ENCODE data around the gene PDE6B. TPM values are rescaled to one million over a fixed set of nuclear protein-coding genes. Genes with fewer than 3 reads are reported as not detected.
"Not testable (repeated sequence)": the region's sequence is repeated elsewhere in the genome, so short reads cannot be mapped to it uniquely, and the experiment has no call there.

The PDE6B gene
- total RNA-seq, 1 donor = 36.4 TPM

DNA sequence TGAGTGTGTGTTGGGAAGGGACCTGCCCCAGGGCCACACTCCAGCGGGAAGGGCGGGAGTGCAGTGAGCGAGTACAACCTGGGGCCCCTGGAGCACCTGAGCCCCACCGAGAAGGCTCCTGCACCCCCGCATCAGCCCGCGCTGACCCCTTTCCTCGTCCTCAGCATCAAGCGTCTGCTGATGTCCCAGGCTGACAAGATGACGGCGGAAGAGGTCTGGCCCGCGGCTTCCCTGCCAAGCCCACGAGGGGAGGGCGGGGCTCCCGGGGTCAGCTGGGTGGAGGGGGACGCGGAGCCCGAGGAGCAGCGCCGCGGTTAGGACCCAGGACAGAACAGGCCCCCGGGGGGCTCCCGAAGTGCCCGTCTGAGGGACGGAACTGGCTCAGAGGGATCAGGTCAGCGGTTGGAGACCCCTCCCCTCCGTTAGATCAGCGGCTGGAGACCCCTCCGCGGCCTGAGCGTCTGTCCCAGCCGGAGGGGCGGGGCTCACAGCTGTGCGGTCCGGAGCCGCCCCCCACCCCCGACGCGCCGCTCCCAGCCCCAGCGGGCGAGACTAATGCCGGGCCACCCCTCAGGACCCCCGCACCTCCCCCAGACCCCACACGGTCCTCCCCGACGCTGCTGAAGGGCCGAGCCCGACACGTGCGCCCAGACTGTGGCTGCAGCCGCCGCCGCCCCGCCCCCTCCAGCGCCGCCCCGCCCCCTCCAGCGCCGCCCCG lies 55.7 kb downstream of the PDE6B start:
- DNase-seq (ENCODE audit: low read depth in 2 of 3, low spot score in 2 of 3) = peak in 2 of 3 donors; percentile 70 to 76

DNA sequence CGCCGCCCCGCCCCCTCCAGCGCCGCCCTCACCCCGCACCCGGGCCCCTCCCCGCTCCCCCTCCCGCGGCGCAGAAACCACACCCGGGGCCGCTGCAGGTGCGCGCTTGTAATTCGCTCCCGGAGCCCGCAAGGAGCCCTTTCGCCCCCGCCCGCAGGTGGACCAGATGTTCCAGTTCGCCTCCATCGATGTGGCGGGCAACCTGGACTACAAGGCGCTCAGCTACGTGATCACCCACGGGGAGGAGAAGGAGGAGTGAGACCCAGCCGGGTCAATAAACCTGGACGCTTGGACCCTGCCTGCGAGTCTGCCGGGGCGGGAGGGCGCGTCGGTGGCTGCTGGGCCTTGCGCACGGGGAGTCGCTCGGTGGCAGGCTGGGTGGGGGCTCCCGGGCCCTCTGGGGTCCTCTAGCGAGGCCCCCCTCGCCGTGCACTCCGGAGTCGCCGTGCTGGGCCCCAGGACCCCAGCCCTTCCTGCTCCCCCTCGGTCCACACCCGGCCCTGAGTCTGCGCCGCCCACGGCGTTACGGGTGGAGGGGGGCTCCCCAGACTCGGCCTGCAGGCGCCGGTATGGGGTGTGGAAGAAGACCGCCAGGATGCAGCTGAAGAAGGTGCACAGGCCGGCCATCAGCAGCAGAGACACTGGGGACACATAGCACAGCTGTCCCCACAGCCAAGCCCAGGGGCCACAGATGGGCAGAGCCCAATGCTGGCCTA lies 56.5 kb downstream of the PDE6B start:
- no peak for DNase-seq (ENCODE audit: low read depth in 2 of 3, low spot score in 2 of 3)

DNA sequence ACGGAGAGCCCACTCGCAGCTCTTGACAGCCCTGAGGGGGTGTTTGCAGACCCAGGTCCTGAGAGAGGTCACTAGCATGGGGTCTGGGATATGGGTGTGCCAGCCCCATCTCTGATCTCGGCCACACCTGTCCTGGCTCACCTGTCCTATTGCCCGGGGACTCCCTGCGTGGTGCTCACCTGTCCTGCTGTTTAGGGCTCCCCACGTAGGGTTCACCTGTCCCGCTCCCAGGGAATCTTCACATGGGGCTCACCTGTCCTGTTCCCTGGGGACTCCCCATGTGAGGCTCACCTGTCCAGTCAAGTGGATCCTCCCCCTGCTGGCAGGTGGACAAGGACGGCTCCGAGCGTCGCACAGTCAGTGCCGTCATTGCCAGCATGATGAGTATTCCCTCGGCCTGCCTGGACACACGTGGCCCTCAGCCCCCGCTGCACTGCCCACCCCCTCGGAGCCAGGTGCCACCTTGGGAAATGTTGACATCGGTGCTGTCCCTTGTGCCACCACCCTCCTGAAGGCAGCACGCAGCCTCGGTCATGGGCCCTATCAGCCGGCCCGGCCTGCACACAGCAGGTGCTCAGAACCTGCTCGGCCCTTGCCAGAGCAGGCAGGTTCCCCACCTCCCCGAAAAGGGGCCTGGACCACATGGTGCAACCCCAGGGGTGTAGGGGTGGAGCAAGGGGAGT lies 57.3 kb downstream of the PDE6B start:
- no peak for DNase-seq (ENCODE audit: low read depth in 2 of 3, low spot score in 2 of 3)

DNA sequence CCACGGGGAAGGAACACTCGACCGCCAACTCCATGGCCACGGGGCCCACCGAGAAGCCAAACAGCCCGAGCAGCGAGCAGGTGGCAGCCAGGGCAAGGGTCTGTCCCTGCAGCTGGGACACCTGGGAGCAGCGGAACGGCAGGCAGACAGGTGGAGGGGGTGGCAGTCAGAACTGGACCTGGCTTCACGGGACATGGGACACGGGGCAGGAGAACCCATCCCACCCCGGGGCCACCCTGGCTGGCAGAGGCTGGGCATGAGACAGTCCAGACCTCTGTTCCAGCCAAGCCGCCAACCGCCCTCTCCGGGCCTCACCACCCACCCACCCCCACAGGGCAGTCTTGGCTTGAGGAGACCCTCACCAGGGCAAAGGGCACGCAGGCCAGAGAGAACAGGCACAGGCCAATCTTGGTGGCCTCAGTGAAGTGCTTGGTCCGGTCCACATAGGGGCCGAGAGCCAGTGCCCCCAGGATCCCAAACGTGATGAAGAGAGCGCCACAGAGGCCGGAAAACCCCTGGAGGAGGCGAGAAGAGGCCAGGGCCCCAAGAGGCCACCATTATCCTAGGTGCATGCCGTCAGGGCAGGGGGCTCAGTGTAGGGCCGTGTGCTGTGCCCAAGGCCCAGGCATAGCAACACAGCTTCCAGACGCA lies 58.0 kb downstream of the PDE6B start:
- peak in 1 of 3 donors; percentile 46 for DNase-seq (ENCODE audit: low read depth in 2 of 3, low spot score in 2 of 3)

DNA sequence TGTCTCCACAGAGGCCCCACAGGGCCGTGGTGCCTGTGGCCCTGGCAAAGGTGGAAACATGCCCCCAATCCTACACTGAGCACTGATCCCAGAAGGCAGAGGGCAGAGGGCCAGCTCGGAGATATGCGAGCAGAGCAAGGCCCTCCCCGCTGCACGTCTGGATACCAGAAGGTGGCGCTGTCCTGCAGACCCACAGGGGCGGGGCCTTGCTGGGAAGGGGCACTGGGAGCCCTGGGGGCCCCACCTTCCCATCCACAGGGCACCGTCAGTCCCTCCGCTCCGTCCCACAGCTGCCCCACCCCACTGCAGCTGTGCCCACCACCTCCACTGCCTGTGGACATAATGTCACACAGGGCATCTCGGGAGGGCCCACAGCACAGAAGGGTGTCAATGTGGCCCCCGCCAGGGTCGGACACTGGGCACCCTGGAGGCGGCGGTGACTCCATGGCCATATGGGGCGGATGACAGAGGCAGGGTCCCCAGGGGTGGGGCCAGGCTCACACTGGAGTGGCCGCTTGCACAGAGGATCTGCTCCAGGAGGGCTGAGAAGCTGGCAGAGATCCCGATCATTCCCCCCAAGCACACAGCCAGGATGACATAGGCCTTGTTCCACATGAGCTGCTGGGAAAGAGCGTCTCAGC lies 58.7 kb downstream of the PDE6B start:
- peak in 1 of 3 donors; percentile 69 for DNase-seq (ENCODE audit: low read depth in 2 of 3, low spot score in 2 of 3)

DNA sequence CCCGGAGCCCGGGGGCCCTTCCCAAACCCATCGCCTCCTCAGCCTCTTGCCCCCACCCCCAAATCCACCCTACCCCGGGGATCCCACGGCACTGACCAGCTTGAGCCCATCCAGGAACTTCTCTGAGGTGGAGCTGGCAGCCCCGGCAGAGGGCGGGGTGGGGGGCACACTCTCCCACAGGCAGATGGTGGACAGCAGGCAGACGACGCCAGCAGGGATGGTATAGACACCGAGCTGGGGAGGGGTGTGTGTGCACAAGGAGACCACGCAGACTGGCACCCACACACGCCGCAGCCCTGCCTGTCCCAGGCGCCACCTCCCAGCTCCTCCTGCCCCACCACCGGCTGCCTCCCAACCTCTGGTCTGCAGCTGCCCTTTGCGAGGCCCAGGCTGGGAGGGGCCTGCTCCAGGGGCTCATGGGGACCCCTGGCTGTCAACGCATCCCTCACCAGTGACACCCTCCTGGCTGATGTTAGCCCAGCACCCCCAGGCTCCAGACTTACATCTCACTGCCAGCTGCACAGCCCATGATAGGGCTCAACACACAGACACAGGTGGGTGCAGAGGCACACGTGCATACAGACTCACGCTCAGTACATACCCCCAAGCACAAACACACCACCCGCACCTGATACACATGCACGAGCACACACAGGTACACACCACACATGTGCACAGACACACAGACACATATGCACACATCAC lies 59.4 kb downstream of the PDE6B start:
- DNase-seq (ENCODE audit: low read depth in 2 of 3, low spot score in 2 of 3) = no peak

DNA sequence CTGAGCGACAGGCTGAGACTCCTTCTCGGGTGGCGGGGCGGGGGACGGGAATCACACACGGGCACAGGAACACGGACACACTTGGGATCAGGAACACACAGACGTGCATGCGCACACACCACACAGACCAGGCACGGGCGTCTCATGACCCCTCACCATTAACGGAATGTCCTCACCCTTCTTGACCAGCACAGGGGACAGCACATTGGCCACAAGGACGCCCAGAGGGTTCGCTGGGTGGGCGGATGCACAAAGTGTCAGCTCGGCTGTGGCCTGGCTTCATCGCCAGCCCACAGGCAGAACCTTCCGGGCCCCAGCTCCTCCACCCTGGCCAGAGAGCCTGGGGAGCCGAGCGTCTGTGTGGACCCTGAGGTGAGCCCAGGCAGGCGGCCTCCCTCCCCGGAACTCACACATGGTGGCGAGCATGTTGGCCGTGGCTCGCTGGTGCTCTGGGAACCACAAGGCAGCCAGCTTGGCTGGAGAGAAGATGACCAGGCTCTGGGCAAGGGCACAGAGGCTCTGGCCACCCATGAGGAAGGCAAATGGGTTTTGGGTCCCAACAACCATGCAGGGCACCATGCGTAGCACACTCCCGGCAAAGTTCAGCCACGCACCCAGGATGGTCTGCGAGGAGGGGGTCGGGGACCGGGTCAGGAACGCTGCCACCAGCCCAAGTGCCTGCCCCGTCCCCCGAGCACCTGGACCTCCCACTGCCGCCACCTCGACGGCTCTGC lies 60.5 kb downstream of the PDE6B start:
- DNase-seq (ENCODE audit: low read depth in 2 of 3, low spot score in 2 of 3) = no peak

DNA sequence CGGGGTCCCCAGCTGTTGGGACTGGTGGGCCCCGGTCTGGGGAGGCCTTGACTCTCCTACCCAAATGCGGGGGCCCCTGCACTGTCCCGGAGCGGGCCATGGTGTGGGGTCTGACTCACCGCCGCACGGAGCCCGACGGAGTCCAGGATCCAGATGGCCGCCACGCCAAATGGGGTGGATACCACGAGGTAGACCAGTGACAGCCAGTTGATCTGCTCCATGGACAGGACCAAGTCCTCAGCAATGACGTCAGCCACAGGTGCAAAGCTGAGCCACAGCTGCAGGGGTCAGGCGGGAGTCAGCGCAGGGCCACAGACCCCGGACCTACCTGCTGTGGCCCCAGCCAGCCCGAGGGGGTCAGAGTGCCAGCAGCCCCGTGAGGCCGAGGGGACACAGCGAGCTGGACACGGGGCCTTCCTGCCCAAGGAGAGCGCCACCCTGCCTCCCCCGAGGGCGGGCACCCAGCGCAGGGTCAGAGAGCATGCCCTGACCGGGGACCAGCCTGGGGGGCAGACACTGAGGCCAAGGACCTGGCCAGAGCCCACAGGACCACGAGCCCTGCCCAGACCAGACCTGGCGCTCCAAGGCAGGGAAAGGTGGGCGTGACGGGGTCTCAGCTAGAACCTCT lies 61.2 kb downstream of the PDE6B start:
- no peak for DNase-seq (ENCODE audit: low read depth in 2 of 3, low spot score in 2 of 3)

DNA sequence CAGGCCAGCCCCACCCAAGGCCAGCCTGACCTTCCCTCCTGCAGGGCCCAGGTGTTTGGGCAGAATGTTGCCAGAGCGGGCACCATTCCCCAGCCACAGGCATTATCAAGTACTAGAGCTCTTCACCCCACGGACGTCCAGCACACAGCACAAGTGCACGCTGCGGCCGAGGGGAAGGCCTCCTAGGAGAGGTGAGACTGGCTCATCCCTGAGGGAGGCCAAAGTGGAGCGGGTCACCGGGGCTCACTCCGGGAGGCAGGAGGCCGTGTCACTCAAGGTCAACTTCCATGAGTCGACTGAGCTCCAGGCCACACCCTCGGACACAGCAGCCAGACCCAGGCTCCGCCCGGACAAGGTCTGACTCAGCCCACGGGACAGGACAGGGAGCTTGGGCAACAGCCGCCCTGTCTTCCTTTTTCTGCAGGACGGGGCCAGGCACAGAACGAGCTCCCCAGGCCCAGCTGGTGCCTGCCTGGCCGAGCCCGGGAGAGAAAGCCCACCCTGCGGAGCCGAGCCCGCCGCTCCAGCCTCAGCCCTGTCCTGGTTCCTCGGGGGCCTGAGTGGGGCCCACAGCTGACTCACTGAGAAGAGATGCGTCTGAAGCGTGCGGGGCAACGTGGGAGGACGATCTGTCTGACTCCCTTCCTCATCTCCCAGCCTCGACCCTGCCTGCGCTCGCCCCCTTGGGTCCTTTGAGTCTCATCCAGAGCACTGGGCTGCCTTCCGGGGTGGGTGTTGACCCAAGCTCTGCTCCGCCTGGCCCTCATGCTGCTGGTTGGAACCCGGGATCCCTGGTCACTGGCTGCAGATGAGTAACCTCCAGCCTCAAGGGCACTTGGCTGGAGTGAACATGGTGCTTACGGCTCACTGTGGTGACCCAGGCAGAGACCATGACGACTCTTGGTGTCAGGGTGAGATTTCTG lies 61.9 kb downstream of the PDE6B start:
- DNase-seq (ENCODE audit: low read depth in 2 of 3, low spot score in 2 of 3) = no peak

DNA sequence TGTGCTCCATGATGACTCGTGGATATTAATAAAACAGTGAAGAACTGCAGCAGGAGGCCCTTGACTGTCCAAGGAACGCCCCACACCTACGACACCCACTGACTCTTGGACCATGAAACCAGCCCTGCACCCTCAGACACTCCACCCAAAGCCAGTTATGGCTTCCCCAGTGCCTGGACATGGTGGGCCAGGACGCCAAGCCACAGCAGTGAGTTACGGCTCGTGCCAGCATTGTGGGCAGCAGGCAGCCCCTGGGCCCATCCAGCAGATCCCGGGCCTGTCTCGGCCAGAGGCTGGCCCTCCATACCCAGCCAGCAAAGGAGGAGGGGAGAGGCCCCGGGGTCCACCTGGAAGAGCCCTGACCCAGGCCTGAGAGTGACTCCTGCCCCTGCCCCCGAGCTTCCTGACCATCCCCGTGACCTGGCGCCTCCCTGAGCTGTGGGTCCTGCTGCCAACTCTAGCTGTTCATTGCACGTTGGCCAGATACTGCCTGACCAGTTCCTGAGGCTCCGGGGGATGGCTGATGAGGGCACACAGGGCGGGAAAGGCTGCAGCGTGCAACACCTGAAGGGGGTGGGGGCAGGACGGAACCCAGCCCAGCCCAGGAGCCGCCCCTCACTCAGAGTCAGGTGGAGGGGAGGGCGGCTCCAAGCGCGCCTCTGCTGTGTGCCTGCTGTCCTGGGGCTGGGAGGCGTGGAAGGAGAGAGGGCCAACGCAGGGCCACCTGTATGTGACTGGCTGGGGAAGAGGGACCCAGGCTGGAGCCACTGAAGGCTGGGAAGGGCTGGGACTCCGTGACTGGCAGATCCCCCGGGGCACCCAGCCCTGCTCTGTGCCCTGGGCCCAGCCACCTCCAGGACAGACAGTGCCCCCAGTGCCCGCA lies 62.8 kb downstream of the PDE6B start:
- DNase-seq (ENCODE audit: low read depth in 2 of 3, low spot score in 2 of 3) = no peak

DNA sequence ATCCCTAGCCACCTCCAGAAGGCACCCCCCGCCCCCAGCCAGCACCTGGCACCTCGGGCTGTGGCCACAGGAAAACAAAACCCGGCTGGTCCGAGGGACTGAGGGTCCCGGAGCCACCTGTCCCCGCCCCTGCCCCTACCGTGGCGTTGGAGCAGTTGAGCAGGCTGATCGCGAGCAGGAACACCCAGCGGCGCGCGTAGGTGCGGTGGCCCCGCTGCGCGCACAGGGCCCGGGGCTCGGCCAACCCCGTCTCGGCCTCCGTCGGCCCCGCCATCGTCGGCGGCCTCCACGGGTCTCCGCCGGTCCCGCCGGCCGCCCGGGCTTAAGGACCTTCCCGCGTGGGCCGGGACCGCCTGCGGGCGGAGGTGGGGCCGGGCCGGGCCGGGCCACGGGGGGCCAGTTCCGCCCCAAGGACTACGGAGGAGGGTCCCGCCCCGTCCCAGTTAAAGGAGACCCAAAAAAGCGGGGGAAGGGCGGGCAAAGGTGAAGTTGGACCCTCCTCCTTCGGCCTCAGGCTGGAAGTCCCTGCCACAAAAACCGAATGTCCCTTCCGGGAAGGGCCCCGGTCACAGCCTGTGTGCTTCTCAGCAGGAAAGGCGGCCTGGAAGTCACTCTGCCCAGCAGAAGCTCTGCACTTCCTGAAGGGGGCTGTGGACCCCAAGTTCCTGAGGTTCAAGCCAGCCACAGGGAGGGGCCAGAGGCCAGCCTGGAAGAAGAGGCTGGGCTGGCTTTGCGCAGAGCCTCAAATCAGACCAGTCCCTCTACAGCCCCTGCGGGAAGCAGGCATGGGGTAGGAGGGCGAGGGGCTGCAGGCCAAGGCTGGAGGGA lies 63.7 kb downstream of the PDE6B start, which contains the start of gene SLC49A3:
Gene SLC49A3, minus strand, starts transcription at position 298 of the 828 bp plus-strand sequence. Its CDS starts 24 bp downstream, at position 274.
- DNase-seq (ENCODE audit: low read depth in 2 of 3, low spot score in 2 of 3) = peak in 1 of 3 donors; percentile 41

DNA sequence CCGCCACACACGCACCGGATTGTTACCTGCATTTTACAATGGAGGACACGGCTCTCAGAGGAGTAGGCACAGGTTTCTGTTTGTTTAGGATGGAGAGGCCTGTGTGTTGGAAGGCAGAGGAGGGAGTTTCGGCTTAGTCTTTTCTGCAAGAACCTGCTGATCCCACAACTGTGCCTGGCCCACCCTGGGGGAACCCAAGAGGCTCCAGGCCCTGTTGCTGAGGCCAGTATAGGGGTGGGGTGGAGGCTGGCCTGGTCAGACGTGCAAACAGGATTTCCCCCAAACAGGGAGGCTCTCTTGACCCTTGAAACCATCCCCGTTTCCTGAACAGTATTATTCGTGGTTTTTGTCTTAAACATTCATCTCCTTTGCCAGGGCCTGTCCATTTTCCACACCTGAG lies 64.3 kb downstream of the PDE6B start:
- DNase-seq (ENCODE audit: low read depth in 2 of 3, low spot score in 2 of 3) = no peak

DNA sequence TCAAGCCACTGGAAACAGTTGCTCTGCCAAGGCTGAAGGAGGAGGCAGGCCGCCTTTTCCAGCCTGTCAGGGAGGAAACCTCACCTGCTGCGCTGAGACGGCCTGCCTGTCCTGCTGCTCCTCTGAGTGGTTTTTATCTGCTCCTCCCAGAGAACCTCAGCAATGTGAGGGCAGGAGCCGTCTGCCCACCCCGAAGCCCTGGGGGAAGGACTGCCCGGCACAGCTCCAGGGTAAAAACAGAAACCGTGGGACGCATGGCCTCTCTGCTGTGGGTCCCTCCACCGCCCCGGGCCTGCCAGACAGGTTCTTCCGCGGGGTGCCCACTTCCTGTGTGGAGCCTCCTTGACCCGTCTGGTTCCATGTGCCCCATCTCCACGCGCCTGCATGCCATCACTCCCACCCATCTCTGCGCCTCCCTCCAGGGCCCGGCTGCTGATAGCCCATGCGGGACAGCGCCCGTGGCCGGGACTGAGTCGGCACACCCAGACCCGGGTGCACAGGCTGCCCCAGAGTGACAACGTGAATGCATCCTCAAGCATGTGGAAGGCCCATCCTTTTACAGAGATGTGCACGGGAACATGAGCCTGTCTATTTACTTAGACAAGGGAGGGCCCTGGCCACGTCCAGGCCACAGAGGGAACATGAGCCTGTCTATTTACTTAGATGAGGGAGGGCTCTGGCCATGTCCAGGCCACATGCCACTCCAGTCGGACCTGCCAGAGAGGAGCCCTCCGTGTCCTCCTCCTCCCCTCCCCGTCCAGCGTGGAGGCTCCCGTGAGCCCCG lies 67.6 kb downstream of the PDE6B start:
- DNase-seq (ENCODE audit: low read depth in 2 of 3, low spot score in 2 of 3) = no peak

DNA sequence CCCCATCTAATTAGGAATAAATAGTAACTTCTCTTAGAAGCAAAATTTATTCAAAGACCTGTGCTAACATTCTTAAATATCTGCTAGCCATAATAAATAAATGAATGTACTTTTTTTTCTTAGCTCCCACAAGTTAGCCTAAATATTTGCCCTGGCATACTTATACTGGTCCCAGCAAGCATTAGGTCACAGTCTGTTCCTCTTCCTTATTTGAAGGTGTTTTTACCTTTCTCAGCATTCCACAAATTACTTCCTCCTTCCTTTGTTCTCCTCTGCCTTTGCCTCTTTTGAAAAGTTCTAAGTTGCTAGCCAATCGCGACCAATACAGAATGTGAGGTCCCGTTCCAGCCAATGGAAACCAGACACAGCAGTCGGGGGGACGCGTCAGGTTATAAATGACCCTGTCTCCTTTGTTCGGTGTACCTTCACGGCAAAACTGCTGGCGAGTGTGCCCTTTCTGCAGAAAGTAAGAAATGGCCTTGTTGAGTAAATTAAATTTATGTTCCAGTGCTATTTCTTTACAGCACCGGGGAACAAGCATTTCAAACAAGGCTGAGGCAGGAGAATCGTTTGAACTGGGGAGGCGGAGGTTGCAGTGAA lies 69.1 kb downstream of the PDE6B start:
- not testable (repeated sequence) for DNase-seq (ENCODE audit: low read depth in 2 of 3, low spot score in 2 of 3)

Measured in hematopoietic multipotent progenitor cell (in vitro differentiated cells).